Measurements from ENCODE around the gene LDHD. TPM values are rescaled to one million over a fixed set of nuclear protein-coding genes. Genes with fewer than 3 reads are reported as not detected.
"Not testable (repeated sequence)": the region's sequence is repeated elsewhere in the genome, so short reads cannot be mapped to it uniquely, and the experiment has no call there.

LDHD gene
- total and polyA plus RNA-seq, 2 donors, result 1.5 to 4.6 TPM

GRCh38 chr16:75099075-75099667 lies 17.4 kb downstream of the LDHD start:
- WGBS, result 75% methylated on average over 8 of the region's 8 CpGs
- H3K36me3 ChIP-seq (ENCODE audit: insufficient read depth), result no peaks in the 10 kb centered on the region
- H3K4me1 ChIP-seq (ENCODE audit: insufficient read depth), result no peaks in the 10 kb centered on the region
- H3K27ac ChIP-seq (ENCODE audit: low read depth), result peak overlapping the region; percentile 51
- no peak overlapping the region for H3K4me3 ChIP-seq (ENCODE audit: low read depth, low read length)
- no peak for DNase-seq (ENCODE audit: extremely low spot score)

GRCh38 chr16:75097941-75098901 lies 18.4 kb downstream of the LDHD start:
- no peaks in the 10 kb centered on the region for H3K4me1 ChIP-seq (ENCODE audit: insufficient read depth)
- no peaks in the 10 kb centered on the region for H3K36me3 ChIP-seq (ENCODE audit: insufficient read depth)
- H3K27ac ChIP-seq (ENCODE audit: low read depth), result no peak overlapping the region
- H3K4me3 ChIP-seq (ENCODE audit: low read depth, low read length), result no peak overlapping the region
- WGBS, result 89% methylated on average over 15 of the region's 15 CpGs
- DNase-seq (ENCODE audit: extremely low spot score), result no peak

GRCh38 chr16:75097191-75097761 lies 19.3 kb downstream of the LDHD start:
- no peak overlapping the region for H3K4me3 ChIP-seq (ENCODE audit: low read depth, low read length)
- no peak overlapping the region for H3K27ac ChIP-seq (ENCODE audit: low read depth)
- no peaks in the 10 kb centered on the region for H3K36me3 ChIP-seq (ENCODE audit: insufficient read depth)
- DNase-seq (ENCODE audit: extremely low spot score), result no peak
- 92% methylated on average over 10 of the region's 10 CpGs for WGBS
- H3K4me1 ChIP-seq (ENCODE audit: insufficient read depth), result no peaks in the 10 kb centered on the region

GRCh38 chr16:75096656-75097055 lies 19.9 kb downstream of the LDHD start:
- H3K27ac ChIP-seq (ENCODE audit: low read depth), result no peak overlapping the region
- 70% methylated on average over 6 of the region's 6 CpGs for WGBS
- DNase-seq (ENCODE audit: extremely low spot score), result no peak
- no peaks in the 10 kb centered on the region for H3K36me3 ChIP-seq (ENCODE audit: insufficient read depth)
- H3K4me1 ChIP-seq (ENCODE audit: insufficient read depth), result no peaks in the 10 kb centered on the region
- H3K4me3 ChIP-seq (ENCODE audit: low read depth, low read length), result no peak overlapping the region

GRCh38 chr16:75095204-75095621 lies 21.4 kb downstream of the LDHD start:
- Histone ChIP-seq H3K4me1 (ENCODE audit: insufficient read depth) (no peaks in the 10 kb centered on the region), H3K36me3 (ENCODE audit: insufficient read depth) (no peaks in the 10 kb centered on the region), H3K27ac (ENCODE audit: low read depth) (no peak overlapping the region), H3K4me3 (ENCODE audit: low read depth, low read length) (no peak overlapping the region)
- 94% methylated on average over 14 of the region's 14 CpGs for WGBS
- no peak for DNase-seq (ENCODE audit: extremely low spot score)

GRCh38 chr16:75093598-75094540 lies 22.7 kb downstream of the LDHD start:
- Histone ChIP-seq H3K36me3 (ENCODE audit: insufficient read depth) (no peaks in the 10 kb centered on the region), H3K27ac (ENCODE audit: low read depth) (no peak overlapping the region), H3K4me3 (ENCODE audit: low read depth, low read length) (no peak overlapping the region), H3K4me1 (ENCODE audit: insufficient read depth) (no peaks in the 10 kb centered on the region)
- DNase-seq (ENCODE audit: extremely low spot score), result no peak
- 95% methylated on average over 23 of the region's 23 CpGs for WGBS

GRCh38 chr16:75092777-75093176 lies 23.8 kb downstream of the LDHD start:
- Histone ChIP-seq H3K36me3 (ENCODE audit: insufficient read depth) (no peaks in the 10 kb centered on the region), H3K4me1 (ENCODE audit: insufficient read depth) (no peaks in the 10 kb centered on the region), H3K27ac (ENCODE audit: low read depth) (no peak overlapping the region), H3K4me3 (ENCODE audit: low read depth, low read length) (no peak overlapping the region)
- no peak for DNase-seq (ENCODE audit: extremely low spot score)
- WGBS, result 79% methylated on average over 7 of the region's 7 CpGs

- not testable (repeated sequence) for H3K36me3 ChIP-seq (ENCODE audit: insufficient read depth); H3K27ac ChIP-seq (ENCODE audit: low read depth); H3K4me3 ChIP-seq (ENCODE audit: low read depth, low read length); H3K4me1 ChIP-seq (ENCODE audit: insufficient read depth); DNase-seq (ENCODE audit: extremely low spot score)
- 64% methylated on average over 3 of the region's 3 CpGs for WGBS
Observed at GRCh38 chr16:75091619-75092018, 25.0 kb downstream of the LDHD start.

GRCh38 chr16:75090899-75091298 lies 25.7 kb downstream of the LDHD start:
- H3K27ac ChIP-seq (ENCODE audit: low read depth); DNase-seq (ENCODE audit: extremely low spot score); H3K4me1 ChIP-seq (ENCODE audit: insufficient read depth); H3K4me3 ChIP-seq (ENCODE audit: low read depth, low read length); H3K36me3 ChIP-seq (ENCODE audit: insufficient read depth): not testable (repeated sequence)
- WGBS, result 86% methylated on average over 6 of the region's 6 CpGs

- DNase-seq (ENCODE audit: extremely low spot score), result no peak
- no peaks in the 10 kb centered on the region for H3K36me3 ChIP-seq (ENCODE audit: insufficient read depth)
- no peak overlapping the region for H3K27ac ChIP-seq (ENCODE audit: low read depth)
- no peak overlapping the region for H3K4me3 ChIP-seq (ENCODE audit: low read depth, low read length)
- 80% methylated on average over 6 of the region's 6 CpGs for WGBS
- no peaks in the 10 kb centered on the region for H3K4me1 ChIP-seq (ENCODE audit: insufficient read depth)
Observed at GRCh38 chr16:75089486-75090202, 26.9 kb downstream of the LDHD start.

- WGBS, result 84% methylated on average over 8 of the region's 8 CpGs
- DNase-seq (ENCODE audit: extremely low spot score), result no peak
- Histone ChIP-seq H3K36me3 (ENCODE audit: insufficient read depth) (no peaks in the 10 kb centered on the region), H3K4me3 (ENCODE audit: low read depth, low read length) (no peak overlapping the region), H3K27ac (ENCODE audit: low read depth) (no peak overlapping the region), H3K4me1 (ENCODE audit: insufficient read depth) (no peaks in the 10 kb centered on the region)
Observed at GRCh38 chr16:75088934-75089333, 27.6 kb downstream of the LDHD start.

GRCh38 chr16:75088216-75088615 lies 28.4 kb downstream of the LDHD start:
- Histone ChIP-seq H3K36me3 (ENCODE audit: insufficient read depth) (no peaks in the 10 kb centered on the region), H3K27ac (ENCODE audit: low read depth) (no peak overlapping the region), H3K4me1 (ENCODE audit: insufficient read depth) (no peaks in the 10 kb centered on the region), H3K4me3 (ENCODE audit: low read depth, low read length) (no peak overlapping the region)
- 65% methylated on average over 3 of the region's 3 CpGs for WGBS
- DNase-seq (ENCODE audit: extremely low spot score), result no peak
